ENCODE data around the gene PTPN4. TPM values are rescaled to one million over a fixed set of nuclear protein-coding genes. Genes with fewer than 3 reads are reported as not detected.

The PTPN4 gene
- total RNA-seq, 1 donor from 2014 or later = 43.3 TPM

GRCh38 chr2:119852214-119852613 lies 92.5 kb downstream of the PTPN4 start:
- DNase-seq (ENCODE audit: low read depth, low spot score) = no peak

- no peak for DNase-seq (ENCODE audit: low read depth, low spot score)
Observed at GRCh38 chr2:119853777-119854399, 94.2 kb downstream of the PTPN4 start.

GRCh38 chr2:119856469-119856901 lies 96.8 kb downstream of the PTPN4 start:
- no peak for DNase-seq (ENCODE audit: low read depth, low spot score)

- no peak for DNase-seq (ENCODE audit: low read depth, low spot score)
Observed at GRCh38 chr2:119857742-119858141, 98.0 kb downstream of the PTPN4 start.

- DNase-seq (ENCODE audit: low read depth, low spot score) = no peak
Observed at GRCh38 chr2:119859528-119859927, 99.8 kb downstream of the PTPN4 start.

- DNase-seq (ENCODE audit: low read depth, low spot score) = no peak
Observed at GRCh38 chr2:119860924-119861323, 101.2 kb downstream of the PTPN4 start.

GRCh38 chr2:119862127-119862889 lies 102.6 kb downstream of the PTPN4 start:
- no peak for DNase-seq (ENCODE audit: low read depth, low spot score)

GRCh38 chr2:119864318-119864717 lies 104.6 kb downstream of the PTPN4 start:
- no peak for DNase-seq (ENCODE audit: low read depth, low spot score)

- DNase-seq (ENCODE audit: low read depth, low spot score) = no peak
Observed at GRCh38 chr2:119871725-119872124, 112.0 kb downstream of the PTPN4 start.

GRCh38 chr2:119873350-119874315 lies 113.9 kb downstream of the PTPN4 start:
- DNase-seq (ENCODE audit: low read depth, low spot score) = no peak

GRCh38 chr2:119879502-119879901 lies 119.8 kb downstream of the PTPN4 start:
- no peak for DNase-seq (ENCODE audit: low read depth, low spot score)

GRCh38 chr2:119888680-119889079 lies 129.0 kb downstream of the PTPN4 start:
- peak; percentile 1 for DNase-seq (ENCODE audit: low read depth, low spot score)

- DNase-seq (ENCODE audit: low read depth, low spot score) = no peak
Observed at GRCh38 chr2:119897736-119898395, 138.1 kb downstream of the PTPN4 start.

GRCh38 chr2:119901013-119901412 lies 141.3 kb downstream of the PTPN4 start:
- no peak for DNase-seq (ENCODE audit: low read depth, low spot score)

- no peak for DNase-seq (ENCODE audit: low read depth, low spot score)
Observed at GRCh38 chr2:119910566-119910965, 150.8 kb downstream of the PTPN4 start.

- no peak for DNase-seq (ENCODE audit: low read depth, low spot score)
Observed at GRCh38 chr2:119914266-119914665, 154.5 kb downstream of the PTPN4 start.

- DNase-seq (ENCODE audit: low read depth, low spot score) = no peak
Observed at GRCh38 chr2:119921825-119922224, 162.1 kb downstream of the PTPN4 start.

GRCh38 chr2:119922699-119923098 lies 163.0 kb downstream of the PTPN4 start:
- DNase-seq (ENCODE audit: low read depth, low spot score) = no peak

- no peak for DNase-seq (ENCODE audit: low read depth, low spot score)
Observed at GRCh38 chr2:119929537-119929936, 169.8 kb downstream of the PTPN4 start.

- DNase-seq (ENCODE audit: low read depth, low spot score) = no peak
Observed at GRCh38 chr2:119932809-119933208, 173.1 kb downstream of the PTPN4 start.

GRCh38 chr2:119934319-119934718 lies 174.6 kb downstream of the PTPN4 start:
- DNase-seq (ENCODE audit: low read depth, low spot score) = no peak
